ENCODE results near the gene LHX4. TPM values are rescaled to one million over a fixed set of nuclear protein-coding genes. Genes with fewer than 3 reads are reported as not detected.

The LHX4 gene
- polyA plus RNA-seq, 6 donors from 2014 or later = 0.12 to 0.42 (median 0.23) TPM; not detected in 1

DNA sequence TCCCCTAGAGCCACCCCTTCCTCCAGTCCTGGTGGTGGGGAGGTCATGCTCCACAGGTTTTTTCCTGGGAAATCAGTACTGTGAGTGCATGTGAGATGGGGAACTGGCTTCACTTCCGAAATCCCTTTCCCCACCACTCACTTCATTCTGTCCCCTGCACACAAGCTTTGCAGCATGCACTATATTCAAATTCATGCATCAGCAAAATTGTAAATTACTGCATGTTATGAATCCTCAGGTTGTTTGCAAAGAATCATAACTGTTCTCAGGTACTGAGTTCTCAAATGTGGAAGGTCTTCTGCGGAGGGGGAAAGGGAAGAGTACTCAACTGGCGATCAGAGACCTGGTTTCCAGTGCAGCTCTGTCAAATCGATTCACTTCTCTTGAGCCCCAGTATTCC lies 42.3 kb downstream of the LHX4 start:
- Mint-ChIP-seq H3K4me1 (peaks cover 0 to 8% (median 0%) of the 10 kb centered on the region in 3 donors), H3K9me3 (no peaks in the 10 kb centered on the region), H3K27me3 (no peaks in the 10 kb centered on the region), H3K4me3 (no peak overlapping the region), H3K27ac (peak overlapping the region in 2 of 6 donors; percentile 47 to 82), H3K36me3 (peaks cover 0 to 12% of the 10 kb centered on the region in 2 donors)
- DNase-seq = no peak
- ATAC-seq (ENCODE audit: low read depth in 2 of 2) = no peak

DNA sequence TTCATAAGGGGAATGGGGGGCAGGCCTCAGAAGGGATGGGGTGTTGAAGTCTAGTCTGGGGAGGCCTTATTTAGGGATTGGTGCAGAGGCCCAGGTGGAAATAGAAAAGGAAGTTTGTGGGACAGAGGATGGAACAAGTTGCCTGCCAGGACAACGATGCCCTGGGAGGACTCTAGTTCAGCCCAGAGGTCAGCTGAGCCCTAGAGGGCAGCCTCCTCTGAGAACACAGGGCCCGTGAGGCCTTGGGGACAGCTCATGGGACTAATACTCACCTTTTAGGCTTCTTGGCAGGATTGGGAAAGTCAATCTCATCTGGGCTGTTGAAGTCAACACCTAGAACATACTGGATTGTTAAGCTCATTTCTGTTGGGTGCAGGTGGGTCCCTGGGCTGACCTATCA lies 43.0 kb downstream of the LHX4 start:
- no peak for ATAC-seq (ENCODE audit: low read depth in 2 of 2)
- H3K4me1 Mint-ChIP-seq = peaks cover 0 to 7% (median 0%) of the 10 kb centered on the region in 3 donors
- no peak overlapping the region for H3K4me3 Mint-ChIP-seq
- no peak overlapping the region for H3K27ac Mint-ChIP-seq
- DNase-seq = no peak
- no peaks in the 10 kb centered on the region for H3K27me3 Mint-ChIP-seq
- no peaks in the 10 kb centered on the region for H3K9me3 Mint-ChIP-seq
- H3K36me3 Mint-ChIP-seq = peaks cover 0 to 12% of the 10 kb centered on the region in 2 donors

DNA sequence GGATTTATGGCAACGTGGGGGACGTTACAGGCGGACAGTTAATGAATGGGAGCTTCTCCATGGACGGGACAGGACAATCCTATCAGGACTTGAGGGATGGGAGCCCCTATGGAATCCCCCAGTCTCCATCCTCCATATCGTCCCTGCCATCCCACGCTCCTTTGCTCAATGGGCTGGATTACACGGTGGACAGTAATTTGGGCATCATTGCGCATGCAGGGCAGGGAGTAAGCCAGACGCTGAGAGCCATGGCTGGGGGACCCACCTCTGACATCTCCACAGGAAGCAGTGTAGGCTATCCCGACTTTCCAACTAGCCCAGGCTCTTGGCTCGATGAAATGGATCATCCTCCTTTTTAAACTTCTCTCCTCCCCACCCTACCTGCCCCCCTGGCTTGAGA lies 44.2 kb downstream of the LHX4 start:
- Mint-ChIP-seq H3K36me3 (peaks cover 0 to 12% of the 10 kb centered on the region in 2 donors), H3K4me1 (peaks cover 0 to 4% (median 1%) of the 10 kb centered on the region in 3 donors)

DNA sequence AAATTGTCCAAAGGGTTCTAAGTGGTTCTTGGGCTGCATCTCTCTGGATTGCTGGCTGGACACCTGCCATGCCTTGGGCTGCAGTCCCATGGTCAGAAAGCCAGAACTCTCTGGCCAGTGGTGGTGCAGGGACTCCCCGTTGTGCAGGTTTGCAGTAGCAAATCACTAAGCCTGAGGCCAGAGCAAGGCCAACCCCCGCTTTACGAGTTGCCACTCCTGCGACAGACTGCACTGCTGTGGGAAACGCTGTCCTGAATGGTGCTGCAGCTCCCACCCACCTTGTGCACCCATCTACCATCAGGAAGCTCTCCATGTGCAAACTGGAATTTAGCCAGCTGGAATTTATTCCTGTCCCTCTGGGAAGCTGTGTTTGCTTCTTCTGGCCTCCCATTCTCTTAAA lies 45.7 kb downstream of the LHX4 start:
- Mint-ChIP-seq H3K36me3 (peaks cover 6 to 17% of the 10 kb centered on the region in 2 donors), H3K4me3 (no peak overlapping the region), H3K4me1 (peaks cover 0 to 9% (median 3%) of the 10 kb centered on the region in 3 donors), H3K27me3 (no peaks in the 10 kb centered on the region), H3K27ac (no peak overlapping the region), H3K9me3 (no peaks in the 10 kb centered on the region)
- no peak for ATAC-seq (ENCODE audit: low read depth in 2 of 2)
- no peak for DNase-seq

More for the DNA sequence above, 44.2 kb downstream of the LHX4 start:
- ATAC-seq (ENCODE audit: low read depth in 2 of 2) = no peak
- Mint-ChIP-seq H3K27me3 (no peaks in the 10 kb centered on the region), H3K4me3 (no peak overlapping the region), H3K9me3 (no peaks in the 10 kb centered on the region), H3K27ac (no peak overlapping the region)
- DNase-seq = no peak

DNA sequence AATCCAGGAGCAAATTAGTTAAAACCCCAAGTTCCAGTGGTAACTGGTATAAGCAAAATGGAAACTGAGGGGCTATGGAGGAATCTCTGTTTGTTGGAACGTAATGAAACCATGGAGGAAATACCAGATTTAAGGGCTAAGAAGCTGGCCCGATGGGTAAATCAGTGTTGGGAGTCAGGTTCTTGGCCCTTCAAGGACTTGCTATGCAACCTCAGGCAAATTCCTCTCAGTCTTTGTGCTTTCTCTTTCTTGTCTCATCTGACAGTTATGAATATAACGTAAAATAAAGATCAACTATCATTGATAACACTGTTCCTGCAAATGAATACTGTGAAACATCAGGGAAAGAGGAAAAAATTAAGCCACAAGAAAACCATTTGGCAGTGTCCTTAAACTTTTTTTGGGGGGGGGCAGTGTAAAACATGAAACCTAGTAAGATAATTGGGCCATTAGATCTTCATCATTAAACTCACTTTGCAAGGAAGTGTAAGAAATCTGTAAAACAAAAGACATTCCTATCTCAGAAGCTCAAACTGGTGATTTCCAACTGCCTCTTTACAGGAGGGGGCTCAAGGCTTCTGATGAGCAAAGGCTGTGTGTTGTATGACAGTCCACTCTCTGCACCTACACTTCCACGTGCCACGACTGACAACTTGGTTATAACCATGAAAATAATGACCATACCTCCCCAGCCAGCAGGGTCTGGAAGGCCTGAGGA lies 47.6 kb downstream of the LHX4 start:
- H3K4me1 Mint-ChIP-seq = peaks cover 0 to 9% (median 0%) of the 10 kb centered on the region in 3 donors
- H3K27me3 Mint-ChIP-seq = no peaks in the 10 kb centered on the region
- peak overlapping the region in 1 of 8 donors; percentile 33 for H3K4me3 Mint-ChIP-seq
- H3K9me3 Mint-ChIP-seq = no peaks in the 10 kb centered on the region
- ATAC-seq (ENCODE audit: low read depth in 2 of 2) (no peak), DNase-seq (no peak)
- H3K36me3 Mint-ChIP-seq = peaks cover 12 to 28% of the 10 kb centered on the region in 2 donors
- no peak overlapping the region for H3K27ac Mint-ChIP-seq

DNA sequence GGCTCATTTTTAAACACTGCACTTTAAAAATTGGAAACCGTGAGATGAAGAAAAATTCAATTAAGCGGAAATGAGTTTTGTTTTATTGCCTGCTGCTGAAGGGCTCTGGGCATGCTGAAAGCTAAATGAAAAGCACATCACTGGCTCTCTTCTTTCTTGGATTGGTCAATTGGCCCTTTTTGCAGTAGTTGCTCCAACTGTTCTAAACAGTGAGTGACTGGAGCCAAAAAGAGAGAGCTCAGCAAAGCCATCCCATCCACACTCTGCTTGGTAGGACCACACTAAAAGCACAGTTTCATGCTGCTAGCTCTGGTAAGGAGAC lies 48.1 kb downstream of the LHX4 start:
- no peak for ATAC-seq (ENCODE audit: low read depth in 2 of 2)
- DNase-seq = no peak

DNA sequence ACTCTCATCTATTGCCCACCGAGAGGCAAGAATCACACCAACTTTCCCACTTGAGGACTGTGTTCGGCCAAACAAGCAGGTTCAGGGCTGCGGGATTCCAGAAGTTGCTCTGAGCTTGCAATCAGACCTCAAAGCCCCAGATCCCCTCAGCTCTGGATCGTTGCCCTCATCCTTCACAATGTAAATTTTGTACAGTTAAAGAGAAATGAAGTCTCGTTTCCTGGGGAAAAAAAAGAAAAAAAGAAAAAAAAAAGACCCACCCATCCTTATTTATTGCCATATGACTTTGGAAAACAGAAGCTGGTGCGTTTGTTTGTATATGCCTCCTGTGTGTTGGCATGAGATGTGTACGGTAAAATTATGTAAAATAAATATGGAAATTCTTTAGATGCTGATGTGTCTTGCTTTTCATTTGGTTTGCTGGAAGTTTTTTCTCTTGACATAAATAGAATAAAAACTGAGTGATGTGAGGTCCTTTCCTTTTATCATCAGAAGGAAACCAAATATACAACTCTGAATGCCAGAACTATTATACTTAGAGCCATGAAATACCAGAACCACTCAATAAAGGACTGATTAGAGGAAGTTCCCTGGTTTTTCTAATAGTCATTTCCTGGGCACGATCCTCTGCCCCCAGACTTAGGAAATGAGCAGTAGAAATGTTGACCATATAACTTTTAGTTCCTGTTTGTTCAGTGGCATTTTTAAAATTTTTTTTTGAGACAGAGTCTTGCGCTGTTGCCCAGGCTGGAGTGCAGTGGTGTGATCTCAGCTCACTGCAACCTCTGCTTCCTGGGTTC lies 48.7 kb downstream of the LHX4 start:
- peak overlapping the region in 3 of 6 donors; percentile 12 to 58 (median 47) for H3K27ac Mint-ChIP-seq
- ATAC-seq (ENCODE audit: low read depth in 2 of 2) = no peak

More for the DNA sequence above, 48.1 kb downstream of the LHX4 start:
- Mint-ChIP-seq H3K36me3 (peaks cover 12 to 28% of the 10 kb centered on the region in 2 donors), H3K9me3 (no peaks in the 10 kb centered on the region), H3K4me1 (peaks cover 0 to 9% (median 0%) of the 10 kb centered on the region in 3 donors), H3K4me3 (peak overlapping the region in 1 of 8 donors; percentile 33), H3K27ac (no peak overlapping the region), H3K27me3 (no peaks in the 10 kb centered on the region)

DNA sequence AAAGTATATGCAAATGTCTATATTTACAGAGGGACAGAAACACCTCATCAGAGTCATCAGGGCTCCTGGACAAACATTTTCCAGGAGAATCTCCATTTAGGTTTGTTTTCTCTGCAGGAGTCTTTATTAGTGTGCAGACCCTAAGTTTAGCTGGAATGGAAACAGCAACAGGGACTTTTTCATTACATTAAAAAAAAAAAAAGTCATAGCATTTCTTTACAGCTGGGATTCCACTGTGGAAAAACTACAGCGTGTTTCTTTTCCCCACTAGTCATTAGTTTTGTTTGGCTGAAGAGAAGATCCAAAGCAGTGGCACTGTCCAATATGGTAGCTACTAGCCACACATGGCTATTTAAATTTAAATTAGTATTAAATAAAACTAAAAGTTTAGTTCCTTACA lies 49.6 kb downstream of the LHX4 start:
- DNase-seq (no peak), ATAC-seq (ENCODE audit: low read depth in 2 of 2) (no peak)
- no peak overlapping the region for H3K4me3 Mint-ChIP-seq
- H3K36me3 Mint-ChIP-seq = peaks cover 15 to 29% of the 10 kb centered on the region in 2 donors
- peak overlapping the region in 1 of 6 donors; percentile 47 for H3K27ac Mint-ChIP-seq
- no peaks in the 10 kb centered on the region for H3K27me3 Mint-ChIP-seq
- peaks cover 0 to 9% (median 0%) of the 10 kb centered on the region in 3 donors for H3K4me1 Mint-ChIP-seq
- H3K9me3 Mint-ChIP-seq = no peaks in the 10 kb centered on the region

More for the DNA sequence above, 48.7 kb downstream of the LHX4 start:
- Mint-ChIP-seq H3K9me3 (no peaks in the 10 kb centered on the region), H3K4me1 (peaks cover 0 to 9% (median 0%) of the 10 kb centered on the region in 3 donors), H3K27me3 (no peaks in the 10 kb centered on the region), H3K36me3 (peaks cover 12 to 31% of the 10 kb centered on the region in 2 donors), H3K4me3 (no peak overlapping the region)
- DNase-seq = no peak

DNA sequence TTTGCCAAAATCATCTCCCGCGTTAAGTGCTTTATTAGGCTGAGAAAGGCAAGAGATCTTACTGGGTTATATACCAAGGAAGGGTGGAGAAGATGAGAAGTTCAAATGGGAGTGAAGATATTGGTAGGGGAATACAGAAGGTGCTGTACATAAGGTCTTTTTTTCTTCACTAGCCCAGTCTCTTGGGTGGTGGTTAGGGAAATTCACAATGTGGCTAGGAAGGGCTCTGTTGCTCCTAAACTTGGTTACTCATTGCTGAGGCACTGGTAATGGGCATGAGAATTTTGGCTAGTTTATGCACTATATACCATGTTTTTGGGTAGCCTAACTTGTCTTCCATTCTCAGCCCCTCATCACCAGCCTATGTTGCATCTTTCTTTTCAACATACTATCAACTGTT lies 50.6 kb downstream of the LHX4 start:
- Mint-ChIP-seq H3K4me1 (peaks cover 0 to 9% (median 0%) of the 10 kb centered on the region in 3 donors), H3K36me3 (peaks cover 21 to 24% of the 10 kb centered on the region in 2 donors), H3K9me3 (no peaks in the 10 kb centered on the region), H3K27ac (no peak overlapping the region), H3K4me3 (no peak overlapping the region), H3K27me3 (no peaks in the 10 kb centered on the region)
- no peak for DNase-seq
- no peak for ATAC-seq (ENCODE audit: low read depth in 2 of 2)

DNA sequence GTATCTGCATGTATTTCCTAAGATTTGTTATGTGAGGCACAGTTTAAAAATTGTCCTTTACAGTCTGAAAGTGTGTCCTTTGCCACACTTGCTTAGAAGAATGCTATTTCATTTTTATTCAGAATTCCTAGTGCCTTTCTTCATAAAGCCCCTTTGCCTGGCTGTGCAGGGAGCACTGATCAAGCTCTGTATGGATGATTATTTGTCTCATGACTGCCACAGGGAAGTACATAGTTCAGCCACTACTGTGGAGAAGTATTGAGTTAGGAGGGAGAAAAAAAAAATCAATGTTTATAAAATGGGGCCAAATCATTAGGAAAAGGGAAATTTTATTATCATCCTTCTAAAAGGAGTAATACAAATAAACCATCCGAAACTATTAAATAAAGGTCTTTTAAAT lies 51.4 kb downstream of the LHX4 start:
- Mint-ChIP-seq H3K36me3 (peaks cover 21 to 24% of the 10 kb centered on the region in 2 donors), H3K4me3 (no peak overlapping the region), H3K4me1 (peaks cover 0 to 9% (median 0%) of the 10 kb centered on the region in 3 donors), H3K9me3 (no peaks in the 10 kb centered on the region), H3K27ac (no peak overlapping the region), H3K27me3 (no peaks in the 10 kb centered on the region)
- no peak for ATAC-seq (ENCODE audit: low read depth in 2 of 2)
- no peak for DNase-seq

DNA sequence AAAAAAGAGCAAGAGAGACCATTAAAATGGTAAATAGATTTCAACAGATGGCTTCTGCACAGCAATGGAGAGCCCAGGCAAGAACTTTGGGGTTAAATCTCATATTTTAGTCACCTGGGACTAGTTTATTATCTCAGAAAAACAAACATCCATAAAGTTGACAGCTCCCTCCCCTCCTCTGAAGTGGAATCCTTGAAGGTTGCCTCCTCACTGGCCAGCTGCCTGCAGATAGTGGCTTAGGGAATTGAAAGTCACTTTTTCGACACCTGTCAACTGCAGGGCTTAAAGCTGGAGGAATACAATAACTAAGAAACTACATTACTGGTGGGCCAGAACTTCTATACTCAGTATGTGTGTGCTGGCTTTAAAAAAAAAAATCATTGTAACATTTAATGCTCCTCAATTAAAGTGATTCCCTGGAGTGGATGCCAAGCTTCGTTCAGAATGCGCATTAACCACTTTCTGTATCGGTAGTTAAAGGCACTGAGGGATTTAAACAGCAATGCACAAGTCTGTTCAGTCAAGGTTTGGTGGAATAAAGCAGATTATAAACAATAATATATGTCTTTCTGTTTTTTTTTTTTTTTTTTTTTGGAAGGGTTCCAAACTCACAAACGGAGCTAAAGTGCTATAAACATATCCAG lies 52.5 kb downstream of the LHX4 start:
- Mint-ChIP-seq H3K4me1 (peaks cover 0 to 9% (median 0%) of the 10 kb centered on the region in 3 donors), H3K27me3 (no peaks in the 10 kb centered on the region), H3K27ac (peak overlapping the region in 1 of 6 donors; percentile 49), H3K36me3 (peaks cover 21 to 24% of the 10 kb centered on the region in 2 donors), H3K9me3 (no peaks in the 10 kb centered on the region), H3K4me3 (no peak overlapping the region)
- ATAC-seq (ENCODE audit: low read depth in 2 of 2) (no peak), DNase-seq (no peak)

DNA sequence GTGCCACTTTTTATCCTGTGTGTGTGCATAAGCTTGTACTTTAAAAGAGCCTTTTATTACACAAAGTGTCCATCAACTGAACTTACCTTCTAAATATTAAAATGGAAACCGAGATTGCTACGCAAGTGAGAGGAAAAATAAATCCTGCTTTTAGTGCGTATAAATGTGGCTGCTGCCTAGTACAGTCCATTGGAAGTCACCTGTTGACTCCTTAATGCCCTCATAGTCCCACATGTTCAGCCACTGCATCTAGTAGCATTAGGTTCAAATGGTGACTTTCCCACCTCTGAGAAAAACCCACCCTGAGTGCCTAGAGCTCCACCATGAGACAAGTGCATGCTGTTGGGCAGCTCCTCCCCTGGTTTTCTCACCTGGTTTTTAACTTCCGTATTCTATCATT lies 53.0 kb downstream of the LHX4 start:
- H3K36me3 Mint-ChIP-seq = peaks cover 21 to 29% of the 10 kb centered on the region in 2 donors
- no peaks in the 10 kb centered on the region for H3K9me3 Mint-ChIP-seq
- H3K4me3 Mint-ChIP-seq = no peak overlapping the region
- no peaks in the 10 kb centered on the region for H3K27me3 Mint-ChIP-seq
- DNase-seq = no peak
- no peak overlapping the region for H3K27ac Mint-ChIP-seq
- peaks cover 0 to 9% (median 0%) of the 10 kb centered on the region in 3 donors for H3K4me1 Mint-ChIP-seq
- ATAC-seq (ENCODE audit: low read depth in 2 of 2) = no peak

DNA sequence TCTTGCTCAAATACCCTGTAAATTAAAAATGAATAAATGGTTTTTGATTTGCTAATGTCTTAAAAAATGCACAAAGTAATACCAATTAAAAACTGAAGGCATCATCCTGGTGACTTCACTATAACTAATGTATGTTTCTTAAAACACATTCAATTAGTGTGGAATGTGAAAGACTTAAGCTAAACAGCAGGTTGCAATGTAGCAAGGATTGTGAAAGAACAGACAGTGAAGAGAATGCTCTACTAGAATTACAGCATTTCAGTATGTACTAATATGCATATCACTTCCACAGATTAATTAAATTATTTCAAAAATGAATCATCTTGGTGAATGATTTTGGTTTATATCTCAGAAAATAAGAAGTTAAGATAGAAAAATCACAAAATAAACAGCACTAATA lies 56.4 kb downstream of the LHX4 start:
- Mint-ChIP-seq H3K36me3 (peaks cover 10 to 30% of the 10 kb centered on the region in 2 donors), H3K27me3 (no peaks in the 10 kb centered on the region), H3K9me3 (no peaks in the 10 kb centered on the region), H3K4me1 (peaks cover 0 to 5% (median 0%) of the 10 kb centered on the region in 3 donors), H3K27ac (no peak overlapping the region), H3K4me3 (no peak overlapping the region)
- ATAC-seq (ENCODE audit: low read depth in 2 of 2) (no peak), DNase-seq (no peak)
